B cell (primary cell): ENCODE data around the gene APOO.

ENCODE experiments used
- EZH2 ChIP-seq: IDR thresholded peaks from 2 replicates; pipeline ENCODE4 v1.6.1; 2012; ENCODE audit warnings: borderline replicate concordance, low read depth, mild to moderate bottlenecking, moderate library complexity, low read length; ENCODE audit not compliant: insufficient read depth, poor library complexity, severe bottlenecking
- TF ChIP-seq, protein P1 (sequence below): fragments of 200-600 bp; IDR thresholded peaks from one replicate; pipeline ENCODE4 v1.8.0; 2022; ENCODE audit warnings: antibody characterized with exemption, mild to moderate bottlenecking

DNA sequence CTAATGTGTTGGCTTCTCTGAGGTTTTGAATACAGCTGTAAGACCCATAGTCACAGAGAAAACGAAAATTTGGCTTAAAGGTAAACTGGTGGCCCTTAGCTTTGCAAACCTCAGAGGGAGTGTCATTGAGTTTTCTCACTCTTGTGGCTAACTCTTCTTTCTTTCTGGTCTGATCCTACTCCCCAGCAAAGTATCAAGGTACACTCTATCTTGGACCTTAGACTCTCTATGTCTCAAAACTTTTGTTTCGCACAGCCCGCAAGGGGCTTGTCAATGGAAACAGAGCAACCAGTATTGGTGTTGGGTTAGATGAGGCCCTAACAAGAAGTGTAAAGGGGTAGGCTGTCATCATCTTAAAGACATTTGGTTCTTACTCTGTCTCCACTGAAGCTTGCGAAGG lies 19.8 kb downstream of the APOO start:
- no peak for TF ChIP-seq EZH2
- TF ChIP-seq, protein P1, sequence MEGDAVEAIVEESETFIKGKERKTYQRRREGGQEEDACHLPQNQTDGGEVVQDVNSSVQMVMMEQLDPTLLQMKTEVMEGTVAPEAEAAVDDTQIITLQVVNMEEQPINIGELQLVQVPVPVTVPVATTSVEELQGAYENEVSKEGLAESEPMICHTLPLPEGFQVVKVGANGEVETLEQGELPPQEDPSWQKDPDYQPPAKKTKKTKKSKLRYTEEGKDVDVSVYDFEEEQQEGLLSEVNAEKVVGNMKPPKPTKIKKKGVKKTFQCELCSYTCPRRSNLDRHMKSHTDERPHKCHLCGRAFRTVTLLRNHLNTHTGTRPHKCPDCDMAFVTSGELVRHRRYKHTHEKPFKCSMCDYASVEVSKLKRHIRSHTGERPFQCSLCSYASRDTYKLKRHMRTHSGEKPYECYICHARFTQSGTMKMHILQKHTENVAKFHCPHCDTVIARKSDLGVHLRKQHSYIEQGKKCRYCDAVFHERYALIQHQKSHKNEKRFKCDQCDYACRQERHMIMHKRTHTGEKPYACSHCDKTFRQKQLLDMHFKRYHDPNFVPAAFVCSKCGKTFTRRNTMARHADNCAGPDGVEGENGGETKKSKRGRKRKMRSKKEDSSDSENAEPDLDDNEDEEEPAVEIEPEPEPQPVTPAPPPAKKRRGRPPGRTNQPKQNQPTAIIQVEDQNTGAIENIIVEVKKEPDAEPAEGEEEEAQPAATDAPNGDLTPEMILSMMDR: no peak
